ENCODE results near the gene CACNG1. TPM values are rescaled to one million over a fixed set of nuclear protein-coding genes. Genes with fewer than 3 reads are reported as not detected.

The CACNG1 gene
- total RNA-seq, 1 donor from 2014 or later, result 0.44 TPM

DNA sequence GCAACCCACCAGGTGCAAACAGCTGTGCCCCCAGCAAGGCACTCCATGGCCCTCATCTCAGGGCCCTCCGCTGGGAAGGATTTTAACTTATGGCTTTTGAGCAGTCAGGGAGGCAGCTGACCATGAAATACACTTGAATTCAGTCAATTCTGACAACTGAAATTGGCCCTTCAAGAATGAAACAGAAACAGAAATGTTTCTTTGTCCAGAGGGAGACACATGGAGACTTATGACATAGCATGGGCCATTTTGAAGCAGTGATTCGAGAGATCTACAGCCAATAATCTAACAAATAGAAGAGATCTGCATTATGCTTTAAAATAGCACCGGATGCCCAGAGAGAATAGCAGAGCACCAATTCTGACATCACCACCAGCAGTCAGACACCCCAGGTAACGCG is 7.5 kb downstream of the CACNG1 start:
- Mint-ChIP-seq H3K36me3 (ENCODE audit: low read depth) (peaks cover 2% of the 10 kb centered on the region), H3K4me3 (no peak overlapping the region), H3K4me1 (no peaks in the 10 kb centered on the region), H3K27me3 (ENCODE audit: low read depth) (no peaks in the 10 kb centered on the region), H3K27ac (ENCODE audit: unreplicated experiment) (no peak overlapping the region), H3K9me3 (peaks cover 8% of the 10 kb centered on the region)
- no peak for DNase-seq (ENCODE audit: low read depth, low spot score)
- TF ChIP-seq, protein P1, sequence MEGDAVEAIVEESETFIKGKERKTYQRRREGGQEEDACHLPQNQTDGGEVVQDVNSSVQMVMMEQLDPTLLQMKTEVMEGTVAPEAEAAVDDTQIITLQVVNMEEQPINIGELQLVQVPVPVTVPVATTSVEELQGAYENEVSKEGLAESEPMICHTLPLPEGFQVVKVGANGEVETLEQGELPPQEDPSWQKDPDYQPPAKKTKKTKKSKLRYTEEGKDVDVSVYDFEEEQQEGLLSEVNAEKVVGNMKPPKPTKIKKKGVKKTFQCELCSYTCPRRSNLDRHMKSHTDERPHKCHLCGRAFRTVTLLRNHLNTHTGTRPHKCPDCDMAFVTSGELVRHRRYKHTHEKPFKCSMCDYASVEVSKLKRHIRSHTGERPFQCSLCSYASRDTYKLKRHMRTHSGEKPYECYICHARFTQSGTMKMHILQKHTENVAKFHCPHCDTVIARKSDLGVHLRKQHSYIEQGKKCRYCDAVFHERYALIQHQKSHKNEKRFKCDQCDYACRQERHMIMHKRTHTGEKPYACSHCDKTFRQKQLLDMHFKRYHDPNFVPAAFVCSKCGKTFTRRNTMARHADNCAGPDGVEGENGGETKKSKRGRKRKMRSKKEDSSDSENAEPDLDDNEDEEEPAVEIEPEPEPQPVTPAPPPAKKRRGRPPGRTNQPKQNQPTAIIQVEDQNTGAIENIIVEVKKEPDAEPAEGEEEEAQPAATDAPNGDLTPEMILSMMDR (conservative IDR thresholded peaks at IDR 0.05), result no peak

DNA sequence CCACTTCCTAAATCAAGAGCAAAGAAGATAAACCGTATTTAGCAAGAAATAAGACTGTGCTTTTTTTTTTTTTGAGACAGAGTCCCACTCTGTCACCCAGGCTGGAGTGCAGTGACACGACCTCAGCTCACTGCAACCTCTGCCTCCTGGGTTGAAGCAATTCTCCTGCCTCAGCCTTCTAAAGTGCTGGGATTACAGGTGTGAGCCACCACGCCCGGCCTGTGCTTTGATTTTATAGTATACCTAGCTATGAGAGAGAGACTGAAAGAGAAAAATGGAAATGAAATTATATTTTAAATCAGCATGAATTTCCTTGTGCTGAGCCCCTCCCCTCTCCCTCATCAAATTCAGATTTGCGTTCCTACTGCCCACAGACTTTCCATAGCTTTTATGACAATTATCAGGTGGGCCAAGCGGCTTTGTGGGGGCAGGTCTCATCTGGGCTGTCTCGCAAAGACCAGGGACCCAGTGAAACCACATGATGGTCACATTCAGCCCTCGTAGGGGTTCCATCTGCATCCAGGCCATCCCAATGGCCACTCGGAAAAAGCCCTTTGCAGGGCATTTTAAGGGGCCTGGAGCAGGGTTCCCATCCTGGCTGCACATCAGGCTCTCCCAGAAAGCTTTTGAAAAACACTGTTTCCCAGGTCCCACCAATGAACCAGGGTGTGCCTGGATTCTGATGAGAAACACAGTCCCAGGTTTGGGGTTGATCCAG is 8.5 kb downstream of the CACNG1 start:
- Mint-ChIP-seq H3K27me3 (ENCODE audit: low read depth) (no peaks in the 10 kb centered on the region), H3K9me3 (peaks cover 8% of the 10 kb centered on the region), H3K36me3 (ENCODE audit: low read depth) (peaks cover 2% of the 10 kb centered on the region), H3K4me1 (no peaks in the 10 kb centered on the region), H3K4me3 (no peak overlapping the region), H3K27ac (ENCODE audit: unreplicated experiment) (no peak overlapping the region)
- TF ChIP-seq, protein P1 (conservative IDR thresholded peaks at IDR 0.05), result no peak
- no peak for DNase-seq (ENCODE audit: low read depth, low spot score)

DNA sequence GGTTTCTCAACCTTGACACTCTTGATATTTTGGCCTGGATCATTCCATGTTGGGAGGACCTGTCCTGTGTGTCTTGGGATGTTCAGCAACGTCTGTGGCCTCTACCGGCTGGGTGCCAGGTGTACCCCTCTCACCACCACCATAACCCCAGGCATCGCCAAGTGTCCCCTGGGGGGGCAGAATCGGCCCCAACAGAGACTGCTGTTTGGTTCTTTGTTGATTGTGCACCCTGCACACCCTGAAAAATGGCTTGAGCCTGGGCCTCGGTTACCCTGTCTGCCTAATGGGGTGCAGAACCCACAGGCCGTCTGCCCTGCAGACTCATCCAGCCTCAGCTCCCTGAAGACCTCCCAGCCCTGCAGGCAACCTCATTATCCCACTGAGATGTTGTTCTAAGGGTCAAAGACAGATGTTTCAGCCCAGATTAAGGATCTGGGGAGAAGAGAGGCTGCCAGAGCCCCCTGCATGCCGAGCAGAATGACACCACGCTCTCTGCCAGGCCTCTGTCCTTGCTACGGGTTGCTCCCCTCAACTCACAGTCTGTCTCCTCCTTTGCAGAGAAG is 9.2 kb downstream of the CACNG1 start:
- H3K27ac Mint-ChIP-seq (ENCODE audit: unreplicated experiment), result no peak overlapping the region
- TF ChIP-seq, protein P1 (conservative IDR thresholded peaks at IDR 0.05), result no peak

DNA sequence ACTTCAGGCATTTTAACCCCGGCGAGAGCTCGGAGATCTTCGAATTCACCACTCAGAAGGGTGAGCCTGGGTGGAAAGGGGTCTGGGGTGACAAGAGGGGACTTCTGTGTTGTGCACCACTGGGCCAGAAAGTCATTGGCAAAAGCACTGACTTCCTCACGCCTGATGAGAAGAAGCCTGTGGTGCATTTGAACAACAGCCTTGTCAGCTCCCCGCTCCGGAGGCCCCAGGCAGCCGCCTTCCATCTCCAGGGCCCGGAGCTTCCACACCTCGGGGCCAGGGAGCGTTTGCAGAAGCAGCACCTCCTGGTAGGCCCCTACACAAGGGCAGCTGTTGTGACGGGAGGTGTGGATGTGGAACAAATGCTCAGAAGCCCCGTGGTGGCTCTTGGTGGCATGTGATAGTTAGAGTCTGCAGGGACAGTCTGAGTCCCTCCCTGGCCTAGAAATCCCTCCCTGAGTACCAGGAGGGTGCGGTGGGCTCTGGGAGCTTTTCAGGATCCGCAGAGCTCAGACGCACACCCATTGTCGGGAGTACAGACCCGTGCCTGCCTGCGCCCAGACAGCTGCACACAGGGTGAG is 9.7 kb downstream of the CACNG1 start:
- Mint-ChIP-seq H3K27ac (ENCODE audit: unreplicated experiment) (no peak overlapping the region), H3K9me3 (peaks cover under 1% of the 10 kb centered on the region), H3K4me1 (no peaks in the 10 kb centered on the region), H3K36me3 (ENCODE audit: low read depth) (no peaks in the 10 kb centered on the region), H3K4me3 (no peak overlapping the region), H3K27me3 (ENCODE audit: low read depth) (no peaks in the 10 kb centered on the region)
- DNase-seq (ENCODE audit: low read depth, low spot score), result no peak
- TF ChIP-seq, protein P1 (conservative IDR thresholded peaks at IDR 0.05), result no peak

More for the DNA sequence above, 9.2 kb downstream of the CACNG1 start:
- Mint-ChIP-seq H3K9me3 (peaks cover 6% of the 10 kb centered on the region), H3K4me3 (no peak overlapping the region), H3K36me3 (ENCODE audit: low read depth) (peaks cover under 1% of the 10 kb centered on the region), H3K27me3 (ENCODE audit: low read depth) (no peaks in the 10 kb centered on the region), H3K4me1 (no peaks in the 10 kb centered on the region)
- DNase-seq (ENCODE audit: low read depth, low spot score), result no peak

DNA sequence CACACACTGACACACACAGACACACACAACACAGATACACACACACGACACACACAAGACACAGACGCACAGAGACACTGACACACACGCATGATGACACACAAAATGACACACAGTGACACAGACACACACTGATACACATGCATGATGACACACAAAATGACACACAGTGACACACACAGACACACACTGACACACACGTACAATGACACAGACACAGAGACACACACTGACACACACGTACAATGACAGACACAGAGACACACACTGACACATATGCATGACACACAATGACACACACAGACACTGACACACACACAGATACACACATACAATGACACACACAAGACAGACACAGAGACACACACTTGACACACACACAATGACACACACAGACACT is 10.3 kb downstream of the CACNG1 start:
- H3K36me3 Mint-ChIP-seq (ENCODE audit: low read depth), result no peaks in the 10 kb centered on the region

More for the DNA sequence above, 10.3 kb downstream of the CACNG1 start:
- H3K4me3 Mint-ChIP-seq, result no peak overlapping the region
- no peaks in the 10 kb centered on the region for H3K4me1 Mint-ChIP-seq
- no peak overlapping the region for H3K27ac Mint-ChIP-seq (ENCODE audit: unreplicated experiment)
- TF ChIP-seq, protein P1 (conservative IDR thresholded peaks at IDR 0.05), result no peak
- no peaks in the 10 kb centered on the region for H3K27me3 Mint-ChIP-seq (ENCODE audit: low read depth)
- no peak for DNase-seq (ENCODE audit: low read depth, low spot score)
- H3K9me3 Mint-ChIP-seq, result no peaks in the 10 kb centered on the region
